ENCODE data around the gene WDR26.

The WDR26 gene

GRCh38 chr1:224420106-224420505 is 14.5 kb downstream of the WDR26 start:
- ChIA-PET POLR2A (no interaction called here), CTCF (no interaction called here)

GRCh38 chr1:224411766-224412165 is 22.8 kb downstream of the WDR26 start:
- CTCF ChIA-PET: no interaction called here
- TF ChIP-seq LEF1 (IDR thresholded peaks at IDR 0.05; ENCODE audit: borderline replicate concordance): no peak
- TF ChIP-seq HDGF (IDR thresholded peaks at IDR 0.05; ENCODE audit: borderline replicate concordance): no peak
- TF ChIP-seq TARDBP (IDR thresholded peaks at IDR 0.05): no peak
- no peak for TF ChIP-seq NFRKB (IDR thresholded peaks at IDR 0.05)
- no peak for TF ChIP-seq FOXK2 (IDR thresholded peaks at IDR 0.05)
- TF ChIP-seq CTBP1 (IDR thresholded peaks at IDR 0.05; ENCODE audit: borderline replicate concordance): no peak
- TF ChIP-seq FOXM1 (IDR thresholded peaks at IDR 0.05; ENCODE audit: borderline replicate concordance): no peak
- TF ChIP-seq ARNT (IDR thresholded peaks at IDR 0.05): no peak
- no peak for TF ChIP-seq ELF4 (IDR thresholded peaks at IDR 0.05)
- TF ChIP-seq SUZ12 (IDR thresholded peaks at IDR 0.05): no peak
- POLR2A ChIA-PET: no interaction called here

More at GRCh38 chr1:224420106-224420505, 14.5 kb downstream of the WDR26 start:
- DNase-seq (ENCODE audit: extremely low spot score): no peak
- TF ChIP-seq ELF4 (IDR thresholded peaks at IDR 0.05) (no peak), HDGF (IDR thresholded peaks at IDR 0.05; ENCODE audit: borderline replicate concordance) (no peak), CTBP1 (IDR thresholded peaks at IDR 0.05; ENCODE audit: borderline replicate concordance) (no peak), FOXM1 (IDR thresholded peaks at IDR 0.05; ENCODE audit: borderline replicate concordance) (no peak), SP1 (IDR thresholded peaks at IDR 0.05) (no peak), LEF1 (IDR thresholded peaks at IDR 0.05; ENCODE audit: borderline replicate concordance) (no peak), ARNT (IDR thresholded peaks at IDR 0.05) (no peak), PKNOX1 (IDR thresholded peaks at IDR 0.05) (no peak), FOXK2 (IDR thresholded peaks at IDR 0.05) (no peak), NFRKB (IDR thresholded peaks at IDR 0.05) (no peak), TARDBP (IDR thresholded peaks at IDR 0.05) (no peak), FOXA1 (IDR thresholded peaks at IDR 0.05) (no peak)

GRCh38 chr1:224408294-224408590 is 26.4 kb downstream of the WDR26 start:
- POLR2A ChIA-PET: interaction anchor here (1.1 kb wide), 1 partner anchor 26 kb away, joined by 4 read pairs; the partner anchor contains the start of gene WDR26
- TF ChIP-seq LEF1 (IDR thresholded peaks at IDR 0.05; ENCODE audit: borderline replicate concordance): no peak
- no peak for TF ChIP-seq HDGF (IDR thresholded peaks at IDR 0.05; ENCODE audit: borderline replicate concordance)
- DNase-seq (ENCODE audit: extremely low spot score): no peak
- CTCF ChIA-PET: interaction anchor here (0.7 kb wide), 1 partner anchor 519 kb away, joined by 9 read pairs; no protein-coding TSS in a partner anchor

More at GRCh38 chr1:224411766-224412165, 22.8 kb downstream of the WDR26 start:
- DNase-seq (ENCODE audit: extremely low spot score): no peak

- DNase-seq (ENCODE audit: extremely low spot score): no peak
- TF ChIP-seq SUZ12 (IDR thresholded peaks at IDR 0.05) (no peak), ARNT (IDR thresholded peaks at IDR 0.05) (no peak), ZNF384 (IDR thresholded peaks at IDR 0.05) (no peak), LEF1 (IDR thresholded peaks at IDR 0.05; ENCODE audit: borderline replicate concordance) (no peak)
- CTCF ChIA-PET: interaction anchor here (0.6 kb wide), 1 partner anchor 346 kb away, joined by 3 read pairs; no protein-coding TSS in a partner anchor
- POLR2A ChIA-PET: interaction anchor here (1.1 kb wide), 1 partner anchor 27 kb away, joined by 4 read pairs; the partner anchor contains the start of gene WDR26
These were observed 26.9 kb downstream of the WDR26 start for GRCh38 chr1:224407571-224408293.

- ChIA-PET POLR2A (no interaction called here), CTCF (no interaction called here)
- DNase-seq (ENCODE audit: extremely low spot score): no peak
- TF ChIP-seq LEF1 (IDR thresholded peaks at IDR 0.05; ENCODE audit: borderline replicate concordance): no peak
- TF ChIP-seq SUZ12 (IDR thresholded peaks at IDR 0.05): no peak
- TF ChIP-seq FOXK2 (IDR thresholded peaks at IDR 0.05): no peak
- no peak for TF ChIP-seq ARNT (IDR thresholded peaks at IDR 0.05)
- no peak for TF ChIP-seq PKNOX1 (IDR thresholded peaks at IDR 0.05)
- no peak for TF ChIP-seq ELF4 (IDR thresholded peaks at IDR 0.05)
- no peak for TF ChIP-seq BHLHE40 (IDR thresholded peaks at IDR 0.05; ENCODE audit: borderline replicate concordance)
- no peak for TF ChIP-seq ZNF384 (IDR thresholded peaks at IDR 0.05)
- TF ChIP-seq SP1 (IDR thresholded peaks at IDR 0.05): no peak
- no peak for TF ChIP-seq L3MBTL2 (conservative IDR thresholded peaks at IDR 0.05)
- no peak for TF ChIP-seq TARDBP (IDR thresholded peaks at IDR 0.05)
- no peak for TF ChIP-seq FOXM1 (IDR thresholded peaks at IDR 0.05; ENCODE audit: borderline replicate concordance)
- TF ChIP-seq HDGF (IDR thresholded peaks at IDR 0.05; ENCODE audit: borderline replicate concordance): no peak
- TF ChIP-seq CTBP1 (IDR thresholded peaks at IDR 0.05; ENCODE audit: borderline replicate concordance): no peak
These were observed 28.4 kb downstream of the WDR26 start for GRCh38 chr1:224406216-224406615.

GRCh38 chr1:224405604-224405970 is 29.0 kb downstream of the WDR26 start:
- DNase-seq (ENCODE audit: extremely low spot score): no peak
- POLR2A ChIA-PET: no interaction called here
- CTCF ChIA-PET: no interaction called here
- TF ChIP-seq ARNT (IDR thresholded peaks at IDR 0.05) (no peak), PKNOX1 (IDR thresholded peaks at IDR 0.05) (no peak), L3MBTL2 (conservative IDR thresholded peaks at IDR 0.05) (no peak), ZNF384 (IDR thresholded peaks at IDR 0.05) (no peak), BHLHE40 (IDR thresholded peaks at IDR 0.05; ENCODE audit: borderline replicate concordance) (no peak), LEF1 (IDR thresholded peaks at IDR 0.05; ENCODE audit: borderline replicate concordance) (no peak), SUZ12 (IDR thresholded peaks at IDR 0.05) (no peak), FOXA1 (IDR thresholded peaks at IDR 0.05) (no peak), HDGF (IDR thresholded peaks at IDR 0.05; ENCODE audit: borderline replicate concordance) (no peak), FOXM1 (IDR thresholded peaks at IDR 0.05; ENCODE audit: borderline replicate concordance) (no peak), ELF4 (IDR thresholded peaks at IDR 0.05) (no peak), TARDBP (IDR thresholded peaks at IDR 0.05) (no peak), NFRKB (IDR thresholded peaks at IDR 0.05) (no peak), SP1 (IDR thresholded peaks at IDR 0.05) (no peak), FOXK2 (IDR thresholded peaks at IDR 0.05) (no peak)

All from HEK293T (cell line).